Neural progenitor cell (in vitro differentiated cells): ENCODE results near the gene ZNF516. TPM values are rescaled to one million over a fixed set of nuclear protein-coding genes. Genes with fewer than 3 reads are reported as not detected.

ENCODE experiments used
- DNase-seq: peaks from one replicate; pipeline ENCODE4 v3.0.0-alpha.2; 2016; ENCODE audit warnings: low spot score
- H2AFZ ChIP-seq: fragments of 200-600 bp; sonication (generic); replicated peaks from 2 replicates; pipeline ENCODE4 v1.6.1; 2016; ENCODE audit warnings: antibody characterized with exemption
- H3F3A ChIP-seq: fragments of 200-600 bp; sonication (generic); 2 replicates; pipeline ENCODE4 v1.6.1; 2016; ENCODE audit warnings: antibody characterized with exemption, low read depth
- H3K27ac ChIP-seq: fragments of 200-600 bp; sonication (generic); 2 replicates; pipeline ENCODE4 v1.5.1; 2016; ENCODE audit warnings: mild to moderate bottlenecking
- H3K27me3 ChIP-seq: fragments of 200-600 bp; sonication (generic); 2 replicates; pipeline ENCODE4 v1.6.1; 2016; ENCODE audit warnings: mild to moderate bottlenecking, moderate library complexity
- H3K36me3 ChIP-seq: fragments of 200-600 bp; sonication (generic); 2 replicates; pipeline ENCODE4 v1.5.1; 2016
- H3K4me1 ChIP-seq: fragments of 200-600 bp; sonication (generic); 2 replicates; pipeline ENCODE4 v1.6.1; 2016; ENCODE audit warnings: mixed run types
- H3K4me2 ChIP-seq: fragments of 200-600 bp; sonication (generic); 2 replicates; pipeline ENCODE4 v1.6.1; 2016
- H3K4me3 ChIP-seq: fragments of 200-600 bp; sonication (generic); 2 replicates; pipeline ENCODE4 v1.5.1; 2016
- H3K79me2 ChIP-seq: fragments of 200-600 bp; sonication (generic); 2 replicates; pipeline ENCODE4 v1.6.1; 2016; ENCODE audit warnings: low read depth
- H3K9ac ChIP-seq: fragments of 200-600 bp; sonication (generic); 2 replicates; pipeline ENCODE4 v1.6.1; 2016
- H3K9me3 ChIP-seq: fragments of 200-600 bp; sonication (generic); 2 replicates; pipeline ENCODE4 v1.5.1; 2016; ENCODE audit warnings: low read depth
- H4K20me1 ChIP-seq: fragments of 200-600 bp; sonication (generic); 2 replicates; pipeline ENCODE4 v1.6.1; 2016; ENCODE audit warnings: low read depth
- H3K27ac Mint-ChIP-seq: 3 replicates; pipeline ENCODE4 v1.8.0; 2021; ENCODE audit warnings: mixed read lengths
- H3K27me3 Mint-ChIP-seq: 2 replicates; pipeline ENCODE4 v1.8.0; 2022; ENCODE audit warnings: low read depth, mild to moderate bottlenecking, inconsistent platforms, moderate library complexity, mixed read lengths; ENCODE audit not compliant: insufficient read depth
- H3K36me3 Mint-ChIP-seq: 3 replicates; pipeline ENCODE4 v1.8.0; 2021; ENCODE audit warnings: mixed read lengths
- H3K4me1 Mint-ChIP-seq: 3 replicates; pipeline ENCODE4 v1.8.0; 2021; ENCODE audit warnings: mixed read lengths
- H3K4me3 Mint-ChIP-seq: 3 replicates; pipeline ENCODE4 v1.8.0; 2021; ENCODE audit warnings: mild to moderate bottlenecking, moderate library complexity, mixed read lengths
- H3K9me3 Mint-ChIP-seq: 3 replicates; pipeline ENCODE4 v1.8.0; 2020; ENCODE audit warnings: mixed read lengths
- CTCF ChIP-seq: fragments of 200-600 bp; sonication (generic); IDR thresholded peaks from 2 replicates; pipeline ENCODE4 v1.5.1; 2017; ENCODE audit warnings: antibody characterized with exemption, mild to moderate bottlenecking
- EZH2 ChIP-seq: fragments of 200-600 bp; sonication (generic); IDR thresholded peaks from 2 replicates; pipeline ENCODE4 v1.6.1; 2017; ENCODE audit warnings: antibody characterized with exemption, mild to moderate bottlenecking, moderate library complexity
- EZH2phosphoT487 ChIP-seq: fragments of 200-600 bp; sonication (generic); IDR thresholded peaks from 2 replicates; pipeline ENCODE4 v1.6.1; 2017; ENCODE audit warnings: antibody characterized with exemption
- total RNA-seq: library from RNA; depleted of rRNA; stranded (reverse); fragments of >200 nt; gene quantifications from 2 replicates; pipeline ENCODE4 v1.2.3, GENCODE V29; 2015; ENCODE audit warnings: low replicate concordance

ZNF516 gene
- total RNA-seq, 1 donor from 2014 or later = 45.5 TPM

- no peak overlapping the region for H3K27ac Mint-ChIP-seq
- no peak overlapping the region for H3K4me2 ChIP-seq
- peaks cover 100% of the 10 kb centered on the region for H3K79me2 ChIP-seq
Observed at GRCh38 chr18:76410660-76411417, 84.2 kb downstream of the ZNF516 start.

GRCh38 chr18:76410033-76410432 is 85.0 kb downstream of the ZNF516 start:
- Histone ChIP-seq H3K9me3 (no peaks in the 10 kb centered on the region), H3K9ac (no peak overlapping the region), H3K4me1 (no peaks in the 10 kb centered on the region), H3K4me2 (no peak overlapping the region), H3K36me3 (no peaks in the 10 kb centered on the region), H3K4me3 (no peak overlapping the region), H3K79me2 (peaks cover 100% of the 10 kb centered on the region), H3F3A (no peaks in the 10 kb centered on the region), H4K20me1 (peaks cover 91% of the 10 kb centered on the region), H3K27me3 (no peaks in the 10 kb centered on the region), H2AFZ (no peak overlapping the region), H3K27ac (no peak overlapping the region)
- TF ChIP-seq EZH2 (no peak), EZH2phosphoT487 (no peak), CTCF (no peak)
- Mint-ChIP-seq H3K36me3 (peaks cover 47% of the 10 kb centered on the region), H3K27ac (no peak overlapping the region), H3K9me3 (peaks cover 15% of the 10 kb centered on the region), H3K4me3 (no peak overlapping the region), H3K27me3 (peaks cover 6% of the 10 kb centered on the region), H3K4me1 (peaks cover 18% of the 10 kb centered on the region)
- DNase-seq = no peak

More at GRCh38 chr18:76410660-76411417, 84.2 kb downstream of the ZNF516 start:
- H3K27me3 Mint-ChIP-seq = peaks cover 6% of the 10 kb centered on the region
- no peak for DNase-seq
- Histone ChIP-seq H3K9me3 (no peaks in the 10 kb centered on the region), H4K20me1 (peaks cover 91% of the 10 kb centered on the region), H3K27me3 (no peaks in the 10 kb centered on the region), H3K27ac (no peak overlapping the region), H3K36me3 (no peaks in the 10 kb centered on the region), H3K4me3 (no peak overlapping the region), H3K9ac (no peak overlapping the region), H3F3A (no peaks in the 10 kb centered on the region), H3K4me1 (no peaks in the 10 kb centered on the region), H2AFZ (no peak overlapping the region)
- H3K4me3 Mint-ChIP-seq = no peak overlapping the region
- H3K36me3 Mint-ChIP-seq = peaks cover 48% of the 10 kb centered on the region
- peaks cover 26% of the 10 kb centered on the region for H3K4me1 Mint-ChIP-seq
- peaks cover 15% of the 10 kb centered on the region for H3K9me3 Mint-ChIP-seq
- TF ChIP-seq CTCF (no peak), EZH2 (no peak), EZH2phosphoT487 (no peak)

GRCh38 chr18:76408480-76409067 is 86.5 kb downstream of the ZNF516 start:
- Mint-ChIP-seq H3K4me1 (peaks cover 15% of the 10 kb centered on the region), H3K36me3 (peaks cover 52% of the 10 kb centered on the region), H3K9me3 (peaks cover 15% of the 10 kb centered on the region), H3K4me3 (no peak overlapping the region), H3K27me3 (peaks cover 2% of the 10 kb centered on the region), H3K27ac (no peak overlapping the region)
- no peak for DNase-seq
- Histone ChIP-seq H3K79me2 (peaks cover 99% of the 10 kb centered on the region), H3F3A (no peaks in the 10 kb centered on the region), H3K4me2 (no peak overlapping the region), H2AFZ (no peak overlapping the region), H3K36me3 (no peaks in the 10 kb centered on the region), H4K20me1 (peaks cover 91% of the 10 kb centered on the region), H3K9me3 (no peaks in the 10 kb centered on the region), H3K4me3 (no peak overlapping the region), H3K9ac (no peak overlapping the region), H3K27ac (no peak overlapping the region), H3K4me1 (no peaks in the 10 kb centered on the region), H3K27me3 (no peaks in the 10 kb centered on the region)
- TF ChIP-seq CTCF = no peak
- no peak for TF ChIP-seq EZH2phosphoT487
- TF ChIP-seq EZH2 = no peak
